Measurements from ENCODE around the gene TXNDC11. TPM values are rescaled to one million over a fixed set of nuclear protein-coding genes. Genes with fewer than 3 reads are reported as not detected.

Gene TXNDC11
- total RNA-seq, 1 experiment from 2014 or later, result 24.3 TPM

DNA sequence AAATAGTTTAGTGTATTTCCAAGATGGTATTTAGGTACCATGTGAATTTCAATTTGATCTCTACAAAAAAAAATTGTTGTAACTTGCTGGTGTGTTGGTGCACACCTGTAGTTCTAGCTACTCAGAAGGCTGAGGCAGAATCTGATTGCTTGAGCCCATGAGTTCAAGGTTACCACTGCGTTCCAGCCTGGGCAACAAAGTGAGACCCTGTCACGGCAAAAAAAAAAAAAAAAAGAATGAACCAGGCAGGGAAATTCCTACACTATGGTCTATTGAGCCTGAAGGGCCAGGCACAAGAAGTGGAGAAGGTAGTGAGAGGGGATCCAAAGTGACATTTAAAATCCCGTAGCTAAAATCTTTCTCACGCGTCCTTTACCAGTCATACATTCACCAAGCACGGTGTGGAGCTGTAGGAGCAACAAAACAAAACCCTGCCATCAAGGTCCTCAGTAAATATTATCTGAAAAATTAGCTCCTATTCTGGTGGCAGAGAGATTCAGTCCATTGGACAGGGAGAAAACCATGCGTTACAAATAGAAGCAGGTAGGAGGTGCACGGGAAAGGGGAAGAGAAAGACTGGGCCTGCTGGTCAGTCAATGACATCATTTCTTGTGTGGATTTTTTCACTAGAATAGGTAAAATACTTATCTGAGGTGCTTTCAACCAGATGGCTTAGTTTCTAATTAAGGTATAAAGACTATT lies 27.3 kb downstream of the TXNDC11 start:
- BruUV-seq (replicated peaks), result no TSS peak
- H3K4me3 ChIP-seq (ENCODE audit: low read depth, low read length), result no peak overlapping the region
- Mint-ChIP-seq H3K4me3 (ENCODE audit: unreplicated experiment) (no peak overlapping the region), H3K27me3 (ENCODE audit: insufficient read depth, unreplicated experiment) (no peaks in the 10 kb centered on the region), H3K36me3 (ENCODE audit: insufficient read depth, unreplicated experiment) (peaks cover 47% of the 10 kb centered on the region), H3K4me1 (ENCODE audit: low read depth, unreplicated experiment) (peaks cover 6% of the 10 kb centered on the region), H3K9me3 (ENCODE audit: unreplicated experiment) (no peaks in the 10 kb centered on the region), H3K27ac (ENCODE audit: unreplicated experiment) (no peak overlapping the region)
- POLR2A ChIA-PET, result no interaction called here
- DNase-seq, result no peak
- TF ChIP-seq, protein P1, sequence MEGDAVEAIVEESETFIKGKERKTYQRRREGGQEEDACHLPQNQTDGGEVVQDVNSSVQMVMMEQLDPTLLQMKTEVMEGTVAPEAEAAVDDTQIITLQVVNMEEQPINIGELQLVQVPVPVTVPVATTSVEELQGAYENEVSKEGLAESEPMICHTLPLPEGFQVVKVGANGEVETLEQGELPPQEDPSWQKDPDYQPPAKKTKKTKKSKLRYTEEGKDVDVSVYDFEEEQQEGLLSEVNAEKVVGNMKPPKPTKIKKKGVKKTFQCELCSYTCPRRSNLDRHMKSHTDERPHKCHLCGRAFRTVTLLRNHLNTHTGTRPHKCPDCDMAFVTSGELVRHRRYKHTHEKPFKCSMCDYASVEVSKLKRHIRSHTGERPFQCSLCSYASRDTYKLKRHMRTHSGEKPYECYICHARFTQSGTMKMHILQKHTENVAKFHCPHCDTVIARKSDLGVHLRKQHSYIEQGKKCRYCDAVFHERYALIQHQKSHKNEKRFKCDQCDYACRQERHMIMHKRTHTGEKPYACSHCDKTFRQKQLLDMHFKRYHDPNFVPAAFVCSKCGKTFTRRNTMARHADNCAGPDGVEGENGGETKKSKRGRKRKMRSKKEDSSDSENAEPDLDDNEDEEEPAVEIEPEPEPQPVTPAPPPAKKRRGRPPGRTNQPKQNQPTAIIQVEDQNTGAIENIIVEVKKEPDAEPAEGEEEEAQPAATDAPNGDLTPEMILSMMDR (IDR thresholded peaks at IDR 0.05; ENCODE audit: insufficient read depth in 1 of 2, low read depth in 1 of 2, low read length in 1 of 2, severe bottlenecking in 1 of 2, unreplicated experiment in 1 of 2), result no peak
- H3K27me3 ChIP-seq (replicated peaks; ENCODE audit: control insufficient read depth, insufficient read depth, low read length), result no peaks in the 10 kb centered on the region
- intact Hi-C loops (cut with micrococcal nuclease; ENCODE audit: unreplicated experiment), result loop anchor here (2.0 kb wide), 1 partner anchor 309 kb away; no protein-coding TSS in a partner anchor
- H3K36me3 ChIP-seq (ENCODE audit: control insufficient read depth, insufficient read depth, low read length), result no peaks in the 10 kb centered on the region
- CTCF ChIA-PET, result interaction anchor here (1.1 kb wide), 1 partner anchor 324 kb away, joined by 3 read pairs; no protein-coding TSS in a partner anchor
- no peaks in the 10 kb centered on the region for H3K4me1 ChIP-seq
- no peaks in the 10 kb centered on the region for H3K9me3 ChIP-seq

DNA sequence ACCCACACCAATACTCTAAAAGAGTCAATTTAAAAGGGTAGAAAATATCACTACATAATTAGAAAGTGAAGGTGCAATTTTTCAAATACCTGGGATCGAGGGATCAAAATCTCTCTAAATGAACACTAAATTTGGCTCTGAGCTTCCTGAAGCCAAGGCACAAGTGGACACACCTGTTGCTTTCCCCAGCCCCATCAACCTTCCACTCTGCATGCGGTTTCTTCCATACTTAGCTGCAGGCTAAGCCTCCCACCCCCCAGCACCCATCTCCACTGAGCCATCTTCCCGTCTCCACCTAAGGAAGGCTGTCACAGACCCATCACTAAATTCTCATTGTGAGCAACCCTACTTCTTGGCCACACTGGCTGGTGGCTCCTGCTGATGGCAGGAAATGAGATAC lies 30.5 kb downstream of the TXNDC11 start:
- H3K27me3 ChIP-seq (replicated peaks; ENCODE audit: control insufficient read depth, insufficient read depth, low read length), result no peaks in the 10 kb centered on the region

DNA sequence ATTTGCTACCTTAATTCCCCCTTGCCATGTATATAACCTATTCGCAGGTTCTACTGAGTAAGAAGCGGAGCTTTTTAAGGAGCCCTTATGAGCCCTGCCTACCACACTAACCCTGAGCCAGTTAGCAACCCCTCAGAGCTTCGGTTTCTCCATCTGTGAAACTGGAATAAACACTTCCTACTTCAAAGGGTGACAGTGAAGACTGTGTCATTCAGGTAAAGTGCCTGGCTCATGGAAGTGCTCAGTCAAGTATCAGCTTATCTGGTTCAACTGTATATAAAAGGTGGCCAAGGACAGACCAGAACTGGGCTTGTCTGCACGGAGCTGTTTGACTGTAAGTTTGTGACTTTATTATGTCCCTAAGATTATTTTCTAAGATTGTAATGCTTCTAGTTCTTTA lies 31.0 kb downstream of the TXNDC11 start:
- POLR2A ChIA-PET, result no interaction called here
- no TSS peak for BruUV-seq (replicated peaks)
- Mint-ChIP-seq H3K27me3 (ENCODE audit: insufficient read depth, unreplicated experiment) (no peaks in the 10 kb centered on the region), H3K27ac (ENCODE audit: unreplicated experiment) (no peak overlapping the region), H3K4me1 (ENCODE audit: low read depth, unreplicated experiment) (no peaks in the 10 kb centered on the region), H3K36me3 (ENCODE audit: insufficient read depth, unreplicated experiment) (peaks cover 37% of the 10 kb centered on the region), H3K4me3 (ENCODE audit: unreplicated experiment) (no peak overlapping the region), H3K9me3 (ENCODE audit: unreplicated experiment) (no peaks in the 10 kb centered on the region)
- H3K36me3 ChIP-seq (ENCODE audit: control insufficient read depth, insufficient read depth, low read length), result no peaks in the 10 kb centered on the region
- no peaks in the 10 kb centered on the region for H3K4me1 ChIP-seq
- H3K4me3 ChIP-seq (ENCODE audit: low read depth, low read length), result no peak overlapping the region
- intact Hi-C loops (cut with micrococcal nuclease; ENCODE audit: unreplicated experiment), result no loop called here
- TF ChIP-seq, protein P1 (IDR thresholded peaks at IDR 0.05; ENCODE audit: insufficient read depth in 1 of 2, low read depth in 1 of 2, low read length in 1 of 2, severe bottlenecking in 1 of 2, unreplicated experiment in 1 of 2), result no peak
- H3K9me3 ChIP-seq, result no peaks in the 10 kb centered on the region
- no peak for DNase-seq
- CTCF ChIA-PET, result no interaction called here
- H3K27me3 ChIP-seq (replicated peaks; ENCODE audit: control insufficient read depth, insufficient read depth, low read length), result no peaks in the 10 kb centered on the region

More for the DNA sequence above, 30.5 kb downstream of the TXNDC11 start:
- Mint-ChIP-seq H3K4me1 (ENCODE audit: low read depth, unreplicated experiment) (no peaks in the 10 kb centered on the region), H3K27me3 (ENCODE audit: insufficient read depth, unreplicated experiment) (no peaks in the 10 kb centered on the region), H3K4me3 (ENCODE audit: unreplicated experiment) (no peak overlapping the region), H3K27ac (ENCODE audit: unreplicated experiment) (no peak overlapping the region), H3K9me3 (ENCODE audit: unreplicated experiment) (no peaks in the 10 kb centered on the region), H3K36me3 (ENCODE audit: insufficient read depth, unreplicated experiment) (peaks cover 37% of the 10 kb centered on the region)
- ChIA-PET POLR2A (no interaction called here), CTCF (no interaction called here)
- no peak for DNase-seq
- Histone ChIP-seq H3K4me1 (no peaks in the 10 kb centered on the region), H3K9me3 (no peaks in the 10 kb centered on the region), H3K36me3 (ENCODE audit: control insufficient read depth, insufficient read depth, low read length) (no peaks in the 10 kb centered on the region), H3K4me3 (ENCODE audit: low read depth, low read length) (no peak overlapping the region)
- TF ChIP-seq, protein P1 (IDR thresholded peaks at IDR 0.05; ENCODE audit: insufficient read depth in 1 of 2, low read depth in 1 of 2, low read length in 1 of 2, severe bottlenecking in 1 of 2, unreplicated experiment in 1 of 2), result no peak
- intact Hi-C loops (cut with micrococcal nuclease; ENCODE audit: unreplicated experiment), result no loop called here
- BruUV-seq (replicated peaks), result no TSS peak
